Prostate gland (tissue), 2 donors: Measurements from ENCODE around the gene NFASC.

Experiments
- CTCF ChIP-seq, 4 experiments: fragments of 200-600 bp in 2 of 4; fragments of 450-650 bp in 2 of 4; sonication (generic) in 2 of 4; IDR thresholded peaks; 1 replicate in 3 of 4; 2 replicates in 1 of 4; pipeline ENCODE4 v1.5.1; 2016 to 2019; ENCODE audit warnings: antibody characterized with exemption in 4 of 4, mild to moderate bottlenecking in 2 of 4, moderate library complexity in 2 of 4
- POLR2A ChIP-seq: fragments of 450-650 bp; IDR thresholded peaks from one replicate; pipeline ENCODE4 v1.6.1; 2016; ENCODE audit warnings: antibody characterized with exemption, mild to moderate bottlenecking
- POLR2AphosphoS5 ChIP-seq: sonication (generic); formaldehyde crosslinking; IDR thresholded peaks from one replicate; pipeline ENCODE4 v1.6.1; 2017; ENCODE audit warnings: antibody characterized with exemption

DNA sequence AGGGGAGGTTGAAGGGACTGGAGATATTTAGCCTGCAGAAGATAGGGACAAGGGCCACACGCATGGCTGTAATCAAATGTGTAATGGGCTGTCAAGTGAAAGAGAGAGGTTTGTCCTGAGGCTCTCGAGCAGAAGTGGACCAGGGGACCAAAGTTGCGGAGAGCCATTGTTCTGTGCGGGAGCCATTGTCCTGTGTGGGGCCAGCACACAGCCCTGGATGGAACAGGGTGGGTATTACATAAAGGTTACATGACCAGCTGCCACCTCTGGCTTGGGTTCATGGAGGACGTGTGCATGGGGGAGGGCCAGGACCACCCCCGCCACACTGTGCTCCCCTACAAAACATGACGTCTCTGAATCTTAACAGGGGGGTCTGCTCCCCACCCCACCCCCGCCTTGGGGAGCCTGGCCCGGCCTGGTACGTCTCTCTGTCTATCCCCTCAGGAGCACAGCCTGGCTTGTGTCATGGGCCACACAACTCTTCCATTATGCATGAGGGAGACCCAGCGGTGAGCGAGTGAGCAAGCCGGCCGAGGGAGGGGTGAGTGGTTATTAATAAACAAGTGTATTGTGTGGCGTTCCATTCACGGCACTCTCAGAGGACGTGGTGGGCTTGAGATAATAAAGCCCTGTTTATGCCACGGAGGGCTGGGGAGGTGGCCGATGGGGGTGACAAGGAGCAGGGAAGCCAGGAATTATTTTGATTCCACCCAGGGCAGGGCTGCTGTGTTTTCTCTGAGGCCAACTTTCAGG, at the start of gene NFASC:
- TF ChIP-seq POLR2A (no peak), CTCF (IDR thresholded peaks at IDR 0.05) (no peak), POLR2AphosphoS5 (no peak)
